Ureter (tissue), 1 donor: Measurements from ENCODE around the gene SCYL1. TPM values are rescaled to one million over a fixed set of nuclear protein-coding genes. Genes with fewer than 3 reads are reported as not detected.

ENCODE experiments used
- DNase-seq: peaks from one replicate; pipeline ENCODE4 v3.0.0-alpha.2; 2020; ENCODE audit warnings: low spot score
- total RNA-seq: library from RNA; stranded (reverse); gene quantifications from one replicate; pipeline ENCODE4 v1.2.4, GENCODE V29; 2023
- donor health status: DM: yes; HTN: yes; CAD: no.

The SCYL1 gene
- total RNA-seq, 1 donor from 2014 or later, result 62.9 TPM

- DNase-seq, result no peak
Observed at GRCh38 chr11:65536412-65537295, 11.8 kb downstream of the SCYL1 start.

DNA sequence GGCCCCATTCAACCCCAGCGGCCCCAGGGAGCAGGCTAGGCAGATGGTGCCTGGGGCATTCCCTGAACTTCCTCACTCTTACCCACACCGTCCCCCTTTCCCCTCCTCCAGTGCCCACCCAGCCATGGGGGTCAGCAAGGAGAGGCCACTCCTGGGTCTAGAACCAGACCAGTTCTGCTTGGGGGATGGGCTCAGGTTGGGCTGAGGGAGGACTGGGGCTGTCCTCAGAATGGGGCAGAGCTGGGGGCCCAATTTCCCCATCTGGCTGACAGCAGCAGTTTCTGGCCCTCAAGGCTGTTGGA, 12.4 kb downstream of the SCYL1 start:
- no peak for DNase-seq

GRCh38 chr11:65537620-65538231, 12.8 kb downstream of the SCYL1 start:
- no peak for DNase-seq

- no peak for DNase-seq
Observed at GRCh38 chr11:65538232-65538914, 13.5 kb downstream of the SCYL1 start.

GRCh38 chr11:65538915-65539743, 14.2 kb downstream of the SCYL1 start:
- no peak for DNase-seq

GRCh38 chr11:65539744-65540289, 14.9 kb downstream of the SCYL1 start:
- DNase-seq, result peak; percentile 78

- peak; percentile 92 for DNase-seq
Observed at GRCh38 chr11:65540290-65541092, 15.6 kb downstream of the SCYL1 start.

DNA sequence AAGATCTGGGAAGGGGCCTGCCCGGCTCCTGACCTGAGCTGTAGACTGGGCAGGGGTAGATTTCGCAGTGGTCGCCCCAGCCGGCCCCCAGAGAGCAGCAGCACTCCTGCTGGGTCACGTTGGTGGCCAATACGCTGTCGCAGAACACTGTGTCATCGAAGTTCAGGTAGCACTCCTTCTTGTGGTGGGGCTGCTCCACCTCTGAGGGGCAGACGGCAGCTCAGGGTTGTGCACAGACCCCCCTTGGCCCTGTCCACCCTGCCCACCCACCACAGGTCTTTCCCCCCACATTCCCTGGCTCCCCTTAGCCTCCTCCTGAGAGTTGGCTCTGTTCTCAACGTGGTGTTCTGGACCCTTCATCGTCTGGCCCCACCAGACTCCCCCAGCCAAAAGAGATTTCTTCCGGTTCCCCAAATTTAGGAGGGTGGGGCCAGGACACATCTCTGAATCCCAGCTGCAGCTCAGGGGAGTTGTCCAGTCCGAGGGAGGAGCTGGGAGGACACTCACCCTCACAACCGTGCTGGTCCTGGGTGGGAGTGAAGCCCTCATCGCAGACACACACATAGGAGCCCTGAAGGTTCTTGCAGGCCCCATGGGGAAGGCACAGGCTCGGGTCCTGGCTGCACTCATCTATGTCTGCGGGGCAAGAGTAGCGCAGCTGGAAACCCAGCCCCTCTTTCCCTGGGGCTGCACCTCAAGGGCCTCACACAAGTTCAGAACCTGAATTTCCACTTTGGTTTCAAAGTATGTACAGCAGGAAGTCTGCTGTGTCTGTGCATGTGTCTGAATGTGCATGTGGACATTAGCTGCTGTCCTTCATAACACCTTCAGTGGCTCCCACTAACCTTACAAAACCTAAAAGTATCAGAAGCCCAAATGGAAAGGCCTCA, 16.5 kb downstream of the SCYL1 start:
- DNase-seq, result no peak

- DNase-seq, result no peak
Observed at GRCh38 chr11:65542738-65543390, 18.0 kb downstream of the SCYL1 start.

- no peak for DNase-seq
Observed at GRCh38 chr11:65545853-65546216, 21.0 kb downstream of the SCYL1 start.

DNA sequence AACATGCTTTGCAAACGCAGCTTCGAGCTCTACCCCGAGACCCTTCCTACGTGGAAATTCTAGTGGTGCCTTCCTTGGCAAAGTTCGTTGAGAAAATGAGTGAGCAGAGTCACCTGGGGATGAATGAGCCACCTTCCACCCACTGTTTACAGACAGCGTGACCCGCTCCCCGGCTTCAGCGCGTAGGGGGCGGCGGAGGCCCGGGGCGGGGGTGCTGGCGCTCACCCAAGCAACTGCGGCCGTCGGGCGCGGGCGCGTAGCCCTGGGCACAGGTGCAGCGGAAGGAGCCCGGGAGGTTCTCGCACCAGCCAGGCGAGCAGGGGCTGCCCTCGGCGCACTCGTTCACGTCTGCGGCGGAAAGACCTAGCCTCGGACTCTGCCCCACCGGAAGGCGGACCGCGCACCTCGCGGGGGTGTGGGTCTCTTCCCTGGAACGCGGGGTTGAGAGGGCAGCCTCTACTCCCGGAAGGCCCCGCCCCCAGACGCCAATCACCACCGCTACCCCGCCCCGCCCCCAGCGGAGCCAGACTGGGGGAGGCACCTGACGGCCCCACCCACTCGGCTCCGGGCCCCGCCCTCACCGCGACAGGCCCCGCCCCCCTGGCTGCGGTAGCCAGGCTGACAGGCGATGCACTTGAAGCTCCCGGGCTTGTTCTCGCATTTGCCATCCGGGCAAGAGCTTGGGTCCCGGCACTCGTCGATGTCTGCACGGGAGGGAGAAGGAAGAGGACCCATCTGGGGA, 21.5 kb downstream of the SCYL1 start:
- DNase-seq, result peak; percentile 93

- DNase-seq, result no peak
Observed at GRCh38 chr11:65547446-65548125, 22.7 kb downstream of the SCYL1 start.

DNA sequence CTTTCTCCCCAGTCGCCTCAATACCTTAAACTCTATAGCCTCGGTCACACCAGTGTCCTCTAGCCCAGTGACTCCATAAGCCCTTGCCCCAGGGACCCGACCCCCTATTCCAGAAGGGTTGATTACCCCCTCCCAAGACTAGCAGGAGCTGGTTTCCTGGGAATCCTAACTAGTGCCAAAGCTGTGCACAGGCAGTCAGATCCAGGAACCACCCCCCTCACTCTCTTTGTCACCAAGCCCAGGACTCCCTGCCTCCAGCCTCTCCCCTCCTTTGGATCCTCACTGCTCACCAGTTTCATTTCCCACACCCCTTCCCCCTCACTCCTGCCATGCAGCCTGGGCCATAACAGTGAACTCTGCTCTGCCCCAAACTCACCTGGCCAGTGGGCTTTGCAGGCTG, 23.5 kb downstream of the SCYL1 start:
- DNase-seq, result no peak

- DNase-seq, result no peak
Observed at GRCh38 chr11:65549096-65549495, 24.2 kb downstream of the SCYL1 start.

DNA sequence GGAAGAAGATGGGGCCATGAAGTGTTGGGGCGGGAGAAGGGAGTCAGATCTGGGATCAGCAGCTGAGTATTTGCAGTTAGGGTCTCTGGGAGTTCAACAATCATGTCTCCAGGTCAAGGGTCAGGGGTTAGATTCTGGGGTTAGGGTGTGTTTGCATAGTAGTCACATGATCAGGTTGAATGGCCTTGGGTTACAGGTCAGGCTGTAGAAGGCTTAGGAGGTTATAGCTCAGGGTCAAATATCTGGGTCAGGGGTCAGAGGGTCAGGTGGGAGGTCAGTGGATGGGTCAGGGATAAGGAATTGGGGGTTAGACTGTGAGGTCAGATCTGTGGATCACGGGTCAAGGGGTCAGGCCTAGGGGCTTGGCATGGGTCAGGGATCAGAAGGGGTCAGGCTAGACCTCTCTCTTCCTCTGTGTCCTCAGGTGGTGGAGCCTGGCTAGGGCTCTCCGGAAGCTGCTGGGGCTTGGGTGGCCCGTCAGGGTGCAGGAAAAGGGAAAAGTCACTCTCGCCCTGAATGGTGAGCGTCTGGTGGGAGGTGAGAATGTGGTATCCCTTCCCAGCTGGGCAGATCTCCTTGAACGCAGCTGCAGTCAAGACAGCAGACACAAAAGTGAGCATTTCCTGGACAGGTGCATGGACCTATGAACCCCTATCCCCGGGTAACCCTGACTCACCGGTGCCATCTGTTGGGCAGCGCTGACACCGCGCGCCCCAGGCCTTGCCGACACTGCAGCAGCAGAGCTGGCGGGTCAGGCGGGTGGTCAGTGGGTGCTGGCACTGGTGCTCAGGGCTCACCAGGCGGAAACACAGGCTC, 26.9 kb downstream of the SCYL1 start:
- DNase-seq, result no peak

- DNase-seq, result no peak
Observed at GRCh38 chr11:65552388-65552951, 27.6 kb downstream of the SCYL1 start.
